AG09309 (cell line): Measurements from ENCODE around the gene DUSP10.

Experiments used
- DNase-seq: peaks from one replicate; pipeline ENCODE4 v3.0.0-alpha.2; 2010; ENCODE audit warnings: low read depth
- H3K4me3 ChIP-seq: 2 replicates; pipeline ENCODE4 v1.5.1; 2011; ENCODE audit warnings: mild to moderate bottlenecking, low read depth, low read length, moderate library complexity; ENCODE audit not compliant: control insufficient read depth
- TF ChIP-seq, protein P1 (sequence below): IDR thresholded peaks from 2 replicates; pipeline ENCODE4 v1.5.1; 2011; ENCODE audit warnings: mild to moderate bottlenecking, low read depth, low read length, inconsistent platforms; ENCODE audit not compliant: insufficient read depth, control insufficient read depth; ENCODE audit errors: missing control alignments

Gene DUSP10

DNA sequence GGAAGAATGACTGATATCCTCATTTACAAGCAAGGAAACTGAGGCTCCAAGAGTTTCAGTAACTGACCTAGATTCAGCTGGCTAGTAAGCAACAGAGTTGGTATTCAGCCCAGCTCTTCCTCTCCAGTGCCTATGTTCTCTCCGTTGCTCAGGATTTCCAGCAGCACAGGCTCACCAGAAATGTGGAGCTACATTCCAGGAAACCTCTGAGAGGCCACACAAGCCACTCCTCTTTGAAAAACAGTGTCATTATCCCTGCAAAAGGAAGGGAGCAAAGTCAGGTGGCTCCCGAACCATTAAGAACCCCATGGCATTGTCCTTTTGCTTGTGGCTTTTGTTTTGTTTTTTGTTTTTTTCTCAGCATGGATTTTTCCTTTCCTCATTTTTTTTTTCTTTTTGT lies 40.6 kb upstream of the DUSP10 start:
- peak; percentile 5 for DNase-seq
- TF ChIP-seq, protein P1, sequence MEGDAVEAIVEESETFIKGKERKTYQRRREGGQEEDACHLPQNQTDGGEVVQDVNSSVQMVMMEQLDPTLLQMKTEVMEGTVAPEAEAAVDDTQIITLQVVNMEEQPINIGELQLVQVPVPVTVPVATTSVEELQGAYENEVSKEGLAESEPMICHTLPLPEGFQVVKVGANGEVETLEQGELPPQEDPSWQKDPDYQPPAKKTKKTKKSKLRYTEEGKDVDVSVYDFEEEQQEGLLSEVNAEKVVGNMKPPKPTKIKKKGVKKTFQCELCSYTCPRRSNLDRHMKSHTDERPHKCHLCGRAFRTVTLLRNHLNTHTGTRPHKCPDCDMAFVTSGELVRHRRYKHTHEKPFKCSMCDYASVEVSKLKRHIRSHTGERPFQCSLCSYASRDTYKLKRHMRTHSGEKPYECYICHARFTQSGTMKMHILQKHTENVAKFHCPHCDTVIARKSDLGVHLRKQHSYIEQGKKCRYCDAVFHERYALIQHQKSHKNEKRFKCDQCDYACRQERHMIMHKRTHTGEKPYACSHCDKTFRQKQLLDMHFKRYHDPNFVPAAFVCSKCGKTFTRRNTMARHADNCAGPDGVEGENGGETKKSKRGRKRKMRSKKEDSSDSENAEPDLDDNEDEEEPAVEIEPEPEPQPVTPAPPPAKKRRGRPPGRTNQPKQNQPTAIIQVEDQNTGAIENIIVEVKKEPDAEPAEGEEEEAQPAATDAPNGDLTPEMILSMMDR, result no peak

DNA sequence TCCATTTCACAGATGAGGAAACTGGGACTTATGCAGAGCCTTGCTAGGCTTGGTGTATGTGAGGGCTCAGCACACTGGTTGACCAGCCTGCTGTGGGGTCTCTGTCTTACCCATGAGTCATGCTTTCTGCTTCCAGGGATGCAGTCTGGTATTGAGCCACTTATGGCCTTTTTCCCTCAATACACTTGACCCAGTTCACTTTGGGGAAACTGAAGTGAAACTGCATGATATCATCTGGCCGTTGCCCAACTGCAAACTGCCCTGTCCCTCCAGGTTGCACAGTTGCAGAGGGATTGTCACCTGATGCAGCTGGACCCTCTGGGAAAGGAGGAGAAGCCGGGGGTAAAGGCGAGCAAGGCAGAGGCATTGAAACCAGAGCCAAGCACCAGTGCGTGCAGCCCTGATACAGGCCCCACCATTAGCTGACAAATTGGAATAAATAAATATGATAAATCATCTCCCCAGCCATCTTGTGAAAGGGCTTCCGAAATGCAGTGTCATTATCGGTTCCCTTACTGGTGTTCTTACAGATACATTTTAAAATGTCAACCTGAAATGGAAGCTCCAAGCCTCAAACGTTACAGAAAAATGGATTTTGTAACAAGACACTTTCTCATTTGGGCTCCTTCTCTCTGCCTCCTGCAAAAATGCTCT lies 39.3 kb upstream of the DUSP10 start:
- TF ChIP-seq, protein P1, result no peak
- no peak for DNase-seq
- no peak overlapping the region for H3K4me3 ChIP-seq

More for the DNA sequence above, 40.6 kb upstream of the DUSP10 start:
- no peak overlapping the region for H3K4me3 ChIP-seq

DNA sequence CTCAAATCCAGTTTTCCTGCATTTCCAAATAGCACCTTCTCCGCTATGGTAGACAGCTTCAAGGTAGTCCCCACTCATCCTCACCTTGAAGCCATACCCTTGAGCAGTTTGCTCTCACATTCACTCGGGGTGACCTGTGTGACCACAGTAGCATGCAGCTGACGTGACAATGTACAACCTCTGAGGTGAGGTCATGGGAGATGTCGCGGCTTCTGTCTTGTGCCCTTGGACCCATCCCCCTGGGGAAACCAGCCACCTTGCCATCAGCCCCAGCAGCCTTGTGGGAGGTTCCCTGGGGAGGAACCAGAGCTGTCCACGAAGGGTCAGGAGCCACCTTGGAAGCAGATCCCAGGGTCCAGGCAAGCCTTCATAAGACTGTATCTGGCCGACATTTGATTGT lies 38.3 kb upstream of the DUSP10 start:
- no peak overlapping the region for H3K4me3 ChIP-seq
- DNase-seq, result no peak
- TF ChIP-seq, protein P1, result no peak

DNA sequence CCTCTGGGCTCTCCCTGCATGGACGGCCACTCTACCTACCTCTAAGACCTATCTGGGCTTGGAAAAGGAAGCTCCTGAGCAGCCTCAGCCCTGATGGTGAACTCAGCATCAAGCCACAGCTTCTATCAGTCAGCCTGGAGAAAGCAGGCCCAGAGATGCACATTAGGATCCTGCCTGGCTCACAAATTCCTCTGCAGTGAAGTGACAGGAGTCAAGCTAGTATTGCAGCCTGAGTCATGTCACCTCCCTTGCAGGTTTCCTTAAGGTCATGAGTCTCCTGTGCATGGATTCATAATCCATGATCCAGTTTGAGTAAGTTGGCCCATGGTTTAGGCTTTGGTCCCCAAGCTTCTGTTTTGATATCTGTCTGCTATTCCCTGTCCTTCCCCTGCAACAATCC lies 37.9 kb upstream of the DUSP10 start:
- TF ChIP-seq, protein P1, result no peak
- no peak for DNase-seq
- no peak overlapping the region for H3K4me3 ChIP-seq

DNA sequence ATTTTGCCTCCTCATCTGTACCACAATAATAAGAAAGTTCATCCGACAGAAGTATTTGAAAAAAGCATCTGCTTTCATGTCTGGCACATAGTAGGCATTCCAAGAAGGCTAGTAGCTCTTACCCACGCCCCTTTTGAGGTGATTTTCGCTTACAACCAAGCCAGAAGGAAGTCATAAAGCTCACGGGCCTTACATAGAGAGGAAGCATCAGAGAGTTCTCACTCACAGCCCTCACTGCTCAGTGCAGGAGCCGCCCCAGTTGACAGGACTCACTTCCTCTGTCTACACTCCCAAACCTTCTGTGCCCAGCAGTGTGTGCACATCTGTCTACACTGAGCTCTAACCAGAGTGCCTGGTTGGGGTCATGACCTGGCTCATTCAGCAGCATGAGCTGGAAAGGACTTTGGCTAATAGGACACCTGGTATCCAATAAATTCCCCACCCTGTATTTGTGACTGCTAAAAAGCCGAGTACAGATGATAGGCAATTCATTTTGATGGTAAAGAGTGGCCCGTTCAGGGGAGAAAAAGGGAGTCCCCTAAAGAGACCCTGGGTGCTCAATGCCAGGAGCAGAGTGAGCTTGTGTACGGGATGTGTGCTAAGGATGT lies 36.8 kb upstream of the DUSP10 start:
- no peak overlapping the region for H3K4me3 ChIP-seq

DNA sequence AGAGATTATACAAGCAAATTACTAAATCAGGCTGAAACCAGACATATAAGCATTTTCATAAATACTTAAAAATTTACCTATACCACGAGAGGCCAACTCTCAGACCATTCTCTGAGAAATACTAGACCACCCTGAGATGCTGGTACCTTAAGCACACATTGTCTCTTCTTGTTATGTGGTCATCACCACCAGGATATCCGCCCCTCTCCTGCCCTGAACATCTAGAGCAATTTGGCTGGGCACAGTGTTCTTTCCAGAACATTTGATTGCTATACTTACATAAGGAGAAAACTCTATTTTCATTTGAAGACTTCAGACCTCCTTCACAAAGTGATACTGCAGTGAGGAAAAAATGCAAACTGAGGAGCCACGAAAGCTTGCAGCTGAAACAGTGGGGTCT lies 36.2 kb upstream of the DUSP10 start:
- H3K4me3 ChIP-seq, result no peak overlapping the region
- no peak for DNase-seq
- TF ChIP-seq, protein P1, result no peak

More for the DNA sequence above, 36.8 kb upstream of the DUSP10 start:
- TF ChIP-seq, protein P1, result no peak
- no peak for DNase-seq
